Measurements from ENCODE around the gene LY9.

Gene LY9

GRCh38 chr1:160759740-160760139 lies 36.2 kb upstream of the LY9 start:
- no peak for TF ChIP-seq CTCF (IDR thresholded peaks at IDR 0.05; ENCODE audit: low read depth, low read length)
- DNase-seq (ENCODE audit: extremely low read depth, low read depth): no peak

GRCh38 chr1:160761046-160761445 lies 34.9 kb upstream of the LY9 start:
- no peak for TF ChIP-seq CTCF (IDR thresholded peaks at IDR 0.05; ENCODE audit: low read depth, low read length)

GRCh38 chr1:160761886-160762285 lies 34.1 kb upstream of the LY9 start:
- TF ChIP-seq CTCF (IDR thresholded peaks at IDR 0.05; ENCODE audit: low read depth, low read length): no peak
- no peak for DNase-seq (ENCODE audit: extremely low read depth, low read depth)

More at GRCh38 chr1:160761046-160761445, 34.9 kb upstream of the LY9 start:
- DNase-seq (ENCODE audit: extremely low read depth, low read depth): no peak

GRCh38 chr1:160763993-160764392 lies 32.0 kb upstream of the LY9 start:
- no peak for DNase-seq (ENCODE audit: extremely low read depth, low read depth)
- no peak for TF ChIP-seq CTCF (IDR thresholded peaks at IDR 0.05; ENCODE audit: low read depth, low read length)

- no peak for DNase-seq (ENCODE audit: extremely low read depth, low read depth)
- no peak for TF ChIP-seq CTCF (IDR thresholded peaks at IDR 0.05; ENCODE audit: low read depth, low read length)
These were observed 28.3 kb upstream of the LY9 start for GRCh38 chr1:160767395-160768294.

GRCh38 chr1:160768295-160768657 lies 27.7 kb upstream of the LY9 start:
- no peak for DNase-seq (ENCODE audit: extremely low read depth, low read depth)
- no peak; the same call in 1 of the 2 replicates for TF ChIP-seq CTCF (IDR thresholded peaks at IDR 0.05; ENCODE audit: low read depth, low read length)

- no peak for TF ChIP-seq CTCF (IDR thresholded peaks at IDR 0.05; ENCODE audit: low read depth, low read length)
- DNase-seq (ENCODE audit: extremely low read depth, low read depth): no peak
These were observed 23.6 kb upstream of the LY9 start for GRCh38 chr1:160772331-160772730.

All from AG09319 (cell line).